HUDEP-2 (cell line): ENCODE measurements around the gene DNAH14.
"Not testable (repeated sequence)": the region's sequence is repeated elsewhere in the genome, so short reads cannot be mapped to it uniquely, and the experiment has no call there.

Experiments used
- DNase-seq, 76 experiments: peaks; one replicate each; lab custom pipeline; 2025; ENCODE audit not compliant: unreplicated experiment in 76 of 76; lab: John Stamatoyannopoulos, UW

DNAH14 gene

GRCh38 chr1:224989615-224990014 is 60.1 kb downstream of the DNAH14 start:
- no peak for DNase-seq

GRCh38 chr1:224991550-224991949 is 62.1 kb downstream of the DNAH14 start:
- DNase-seq: not testable (repeated sequence)

DNA sequence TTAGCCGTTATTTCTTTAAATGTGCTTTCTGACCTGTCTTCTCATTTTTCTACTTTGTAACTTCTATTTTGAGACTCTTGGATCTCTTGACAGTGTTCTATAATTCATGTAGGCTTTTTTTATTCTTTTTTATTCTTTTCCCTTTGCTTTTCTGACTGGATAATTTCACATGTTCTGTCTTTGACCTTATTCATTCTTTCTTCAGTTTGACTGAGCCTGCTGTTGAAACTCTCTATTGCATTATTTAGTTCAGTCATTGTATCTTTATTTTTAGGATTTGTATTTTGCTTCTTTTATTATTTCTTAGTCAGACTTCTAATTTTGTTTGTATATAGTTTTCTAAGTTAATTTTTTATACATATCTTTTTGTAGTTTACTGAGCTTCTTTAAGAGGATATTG is 66.1 kb downstream of the DNAH14 start:
- no peak for DNase-seq

DNA sequence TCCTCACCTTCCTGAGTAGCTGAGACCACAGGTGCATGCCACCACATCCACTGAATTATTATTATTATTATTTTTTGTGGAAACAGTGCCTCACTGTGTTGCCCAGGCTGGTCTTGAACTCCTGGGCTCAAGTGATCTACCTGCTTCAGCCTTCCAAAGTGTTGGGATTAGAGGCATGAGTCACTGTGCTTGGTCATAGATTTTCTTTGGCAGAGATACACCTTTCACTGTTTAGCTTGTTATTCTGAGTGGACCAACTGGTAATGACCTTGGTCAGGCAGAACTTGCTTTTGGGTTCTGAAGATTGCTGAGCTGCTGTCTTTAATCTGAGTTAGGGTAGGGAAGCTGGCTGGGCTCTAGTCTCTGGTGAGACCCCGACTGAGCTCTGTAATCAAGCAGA is 66.8 kb downstream of the DNAH14 start:
- DNase-seq: no peak

DNA sequence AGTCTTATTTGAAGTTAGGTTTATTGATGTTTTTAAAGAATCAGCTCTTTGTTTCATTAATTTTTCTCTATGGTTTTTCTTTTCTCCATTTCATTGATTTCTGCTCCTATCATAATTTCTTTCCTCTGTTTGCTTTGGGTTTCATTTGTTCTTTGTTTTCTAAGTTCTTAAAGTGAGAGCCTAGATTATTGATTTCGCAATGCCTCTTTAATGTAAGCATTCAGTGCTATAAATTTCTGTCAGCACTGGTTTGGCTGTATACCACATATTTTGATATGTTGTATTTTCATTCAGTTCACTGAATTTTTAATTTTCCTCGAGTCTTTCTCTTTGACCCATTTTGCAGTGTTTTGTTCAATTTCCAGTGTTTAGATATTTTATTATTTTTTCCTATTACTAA is 68.7 kb downstream of the DNAH14 start:
- no peak for DNase-seq

GRCh38 chr1:225004396-225004795 is 74.9 kb downstream of the DNAH14 start:
- DNase-seq: no peak

GRCh38 chr1:225006352-225006751 is 76.9 kb downstream of the DNAH14 start:
- DNase-seq: not testable (repeated sequence)

DNA sequence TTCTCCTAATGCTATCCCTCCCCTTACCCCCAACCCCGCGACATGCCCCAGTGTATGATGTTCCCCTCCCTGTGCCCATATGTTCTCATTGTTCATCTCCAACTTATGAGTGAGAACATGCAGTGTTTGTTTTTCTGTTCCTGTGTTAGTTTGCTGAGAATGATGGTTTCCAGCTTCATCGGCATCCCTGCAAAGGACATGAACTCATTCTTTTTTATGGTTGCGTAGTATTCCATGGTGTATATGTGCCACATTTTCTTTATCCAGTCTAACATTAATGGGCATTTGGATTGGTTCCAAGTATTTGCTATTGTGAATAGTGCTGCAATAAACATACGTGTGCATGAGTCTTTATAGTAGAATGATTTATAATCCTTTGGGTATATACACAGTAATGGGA is 78.6 kb downstream of the DNAH14 start:
- not testable (repeated sequence) for DNase-seq

GRCh38 chr1:225021037-225021436 is 91.6 kb downstream of the DNAH14 start:
- no peak for DNase-seq

- no peak for DNase-seq
Measured at GRCh38 chr1:225026701-225027100, 97.2 kb downstream of the DNAH14 start.

DNA sequence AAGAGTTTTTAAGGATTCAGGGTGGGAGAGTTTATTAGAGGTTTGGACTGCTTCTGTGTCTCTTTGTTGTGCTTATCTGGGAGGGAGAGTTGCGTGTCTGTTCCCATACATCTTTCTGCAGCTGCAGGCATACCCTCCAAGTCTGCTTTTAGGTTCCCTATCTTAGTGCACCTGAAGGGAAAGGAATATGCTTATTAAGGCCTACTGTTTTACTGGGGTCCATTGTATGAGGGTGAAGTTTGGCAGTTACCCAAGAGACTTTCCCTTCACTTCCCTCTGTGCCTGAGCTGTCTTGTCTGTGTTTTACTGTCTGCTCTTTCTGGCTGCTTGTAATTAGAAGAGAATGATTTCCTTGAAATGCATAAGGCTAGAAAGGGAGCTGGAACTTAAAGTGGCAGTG is 107.0 kb downstream of the DNAH14 start:
- DNase-seq: not testable (repeated sequence)

GRCh38 chr1:225042263-225042662 is 112.8 kb downstream of the DNAH14 start:
- DNase-seq: no peak

GRCh38 chr1:225044258-225044657 is 114.8 kb downstream of the DNAH14 start:
- DNase-seq: no peak

DNA sequence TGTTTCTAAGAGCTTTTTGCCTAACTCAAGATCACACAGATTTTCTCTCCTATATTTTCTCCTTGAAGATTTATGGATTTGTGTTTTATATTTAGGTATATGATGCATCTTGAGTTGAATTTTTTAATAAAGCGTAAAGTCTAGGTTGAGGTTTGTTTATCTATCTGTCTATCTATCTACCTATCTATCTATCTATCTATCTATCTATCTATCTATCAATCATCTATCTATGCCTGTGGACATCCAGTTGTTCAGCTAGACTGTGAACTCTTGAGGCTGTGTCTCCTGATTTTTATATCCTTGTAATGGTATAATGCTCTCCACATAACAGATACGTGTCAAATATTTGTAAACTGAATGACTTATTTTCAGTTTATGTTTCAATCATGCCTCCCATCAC is 120.1 kb downstream of the DNAH14 start:
- no peak for DNase-seq

DNA sequence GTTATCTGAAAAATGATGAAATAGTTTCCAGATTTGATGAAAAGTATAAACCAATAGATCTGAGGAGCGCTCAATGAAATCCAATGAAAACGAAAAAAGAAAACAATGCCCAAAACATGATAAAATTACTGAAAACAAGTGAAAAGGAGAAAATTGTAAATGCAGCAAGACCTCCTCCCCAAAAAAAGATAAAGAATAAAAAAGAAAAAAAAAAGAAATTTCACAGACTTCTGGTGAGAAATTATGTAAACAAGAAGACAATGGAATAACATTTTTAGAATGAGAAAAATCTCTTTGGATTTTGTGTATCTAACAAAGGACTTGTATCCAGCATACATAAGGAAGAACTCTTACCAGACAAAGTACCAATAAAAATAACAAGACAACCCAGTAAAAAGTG is 134.2 kb downstream of the DNAH14 start:
- DNase-seq: no peak

DNA sequence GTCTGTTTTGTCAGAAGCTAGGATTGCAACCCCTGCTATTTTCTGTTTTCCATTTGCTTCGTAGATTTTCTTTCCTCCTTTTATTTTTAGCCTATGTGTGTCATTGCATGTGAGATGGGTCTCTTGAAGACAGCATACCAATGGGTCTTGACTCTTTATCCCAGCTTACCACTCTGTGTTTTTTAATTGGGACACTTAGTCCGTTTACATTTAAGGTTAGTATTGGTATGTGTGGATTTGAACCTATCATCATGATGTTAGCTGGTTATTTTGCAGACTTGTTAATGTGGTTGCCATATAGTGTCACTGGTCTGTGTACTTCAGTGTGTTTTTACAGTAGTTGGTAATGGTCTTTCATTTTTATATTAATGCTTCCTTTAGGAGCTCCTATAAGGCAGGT is 141.5 kb downstream of the DNAH14 start:
- no peak for DNase-seq

DNA sequence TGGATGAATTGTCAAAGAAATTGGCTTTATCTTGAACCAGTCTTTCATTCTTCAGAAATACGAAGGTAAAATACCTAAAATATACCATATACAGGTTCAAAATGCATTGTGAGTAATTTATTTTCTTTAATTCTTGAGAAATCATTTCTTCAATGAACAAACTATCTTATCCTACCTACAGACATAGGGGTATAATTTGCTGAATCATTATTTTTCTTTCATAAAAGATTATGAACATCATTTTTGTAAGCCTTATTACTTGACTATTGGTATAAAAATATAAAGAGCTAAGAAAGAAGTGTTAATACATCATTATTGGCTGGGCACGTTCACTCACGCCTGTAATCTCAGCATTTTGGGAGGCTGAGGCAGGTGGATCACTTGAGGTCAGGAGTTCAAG is 167.7 kb downstream of the DNAH14 start:
- no peak for DNase-seq

GRCh38 chr1:225111000-225111399 is 181.5 kb downstream of the DNAH14 start:
- DNase-seq: no peak

- no peak for DNase-seq
Measured at GRCh38 chr1:225113265-225113664, 183.8 kb downstream of the DNAH14 start.

- DNase-seq: no peak
Measured at GRCh38 chr1:225114354-225114990, 185.0 kb downstream of the DNAH14 start.

DNA sequence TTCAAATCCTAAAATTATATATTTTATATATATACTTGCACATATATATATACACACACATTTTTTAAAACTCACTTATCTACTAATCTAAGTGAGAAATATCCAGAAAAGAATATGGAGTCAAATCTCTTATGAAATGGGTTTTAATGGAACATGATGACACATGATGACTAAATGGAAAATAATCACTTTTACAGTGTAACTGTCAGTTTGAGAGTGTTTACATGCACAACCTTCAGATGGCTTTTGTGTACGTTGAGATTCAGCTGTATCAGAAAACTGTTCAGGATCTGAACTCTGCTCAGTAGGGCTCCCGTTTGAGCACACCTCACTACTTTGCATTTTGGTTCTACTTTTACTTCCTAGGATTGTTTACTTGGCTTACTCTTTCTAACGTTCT is 189.8 kb downstream of the DNAH14 start:
- no peak for DNase-seq

DNA sequence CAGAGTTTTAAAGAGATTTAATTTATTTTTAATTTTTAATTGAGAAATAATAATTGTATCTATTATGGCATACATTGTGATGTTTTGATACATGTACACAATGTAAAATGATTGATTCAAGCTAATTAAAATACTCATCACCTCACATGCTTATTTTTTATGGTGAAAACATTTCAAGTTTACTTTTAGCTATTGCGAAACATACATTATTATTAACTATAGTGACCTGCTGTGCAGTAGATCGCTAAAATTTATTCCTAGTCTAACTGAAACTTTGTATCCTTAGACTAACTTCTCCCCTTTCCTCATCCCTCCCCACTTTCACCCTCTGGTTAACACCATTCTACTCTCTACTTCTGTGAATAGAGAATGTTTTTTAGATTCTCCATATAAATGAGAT is 191.6 kb downstream of the DNAH14 start:
- no peak for DNase-seq

DNA sequence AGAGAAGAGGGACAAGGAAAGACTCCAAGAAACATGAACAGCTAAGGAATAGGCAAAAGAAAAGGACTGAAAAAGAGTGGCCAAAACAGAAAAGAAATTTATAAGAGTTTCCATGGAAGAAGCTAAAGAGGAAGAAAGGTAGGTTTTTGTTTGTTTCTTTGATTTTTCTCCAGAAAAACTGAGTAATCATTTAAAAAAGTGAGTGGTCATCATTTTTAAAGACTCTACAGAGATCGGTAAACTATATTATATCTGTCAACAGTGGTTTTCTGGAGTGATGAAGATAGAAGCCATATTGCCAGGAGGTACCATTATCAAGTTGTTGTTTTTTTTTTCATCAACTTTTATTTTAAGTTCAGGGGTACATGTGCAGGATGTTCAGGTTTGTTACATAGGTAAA is 202.4 kb downstream of the DNAH14 start:
- no peak for DNase-seq
